Activated CD4-positive, alpha-beta T cell treated with anti-CD3 and anti-CD28 coated beads for 48 hours (primary cell): Measurements from ENCODE around the gene CHRNB2.
A peak's percentile ranks its signal among the peaks of the same experiment; 100 is the strongest.
"Not testable (repeated sequence)": the region's sequence is repeated elsewhere in the genome, so short reads cannot be mapped to it uniquely, and the experiment has no call there.

Experiments used
- DNase-seq: peaks from one replicate; pipeline ENCODE4 v3.0.0-alpha.2; 2020

Gene CHRNB2, protein sequence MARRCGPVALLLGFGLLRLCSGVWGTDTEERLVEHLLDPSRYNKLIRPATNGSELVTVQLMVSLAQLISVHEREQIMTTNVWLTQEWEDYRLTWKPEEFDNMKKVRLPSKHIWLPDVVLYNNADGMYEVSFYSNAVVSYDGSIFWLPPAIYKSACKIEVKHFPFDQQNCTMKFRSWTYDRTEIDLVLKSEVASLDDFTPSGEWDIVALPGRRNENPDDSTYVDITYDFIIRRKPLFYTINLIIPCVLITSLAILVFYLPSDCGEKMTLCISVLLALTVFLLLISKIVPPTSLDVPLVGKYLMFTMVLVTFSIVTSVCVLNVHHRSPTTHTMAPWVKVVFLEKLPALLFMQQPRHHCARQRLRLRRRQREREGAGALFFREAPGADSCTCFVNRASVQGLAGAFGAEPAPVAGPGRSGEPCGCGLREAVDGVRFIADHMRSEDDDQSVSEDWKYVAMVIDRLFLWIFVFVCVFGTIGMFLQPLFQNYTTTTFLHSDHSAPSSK

DNA sequence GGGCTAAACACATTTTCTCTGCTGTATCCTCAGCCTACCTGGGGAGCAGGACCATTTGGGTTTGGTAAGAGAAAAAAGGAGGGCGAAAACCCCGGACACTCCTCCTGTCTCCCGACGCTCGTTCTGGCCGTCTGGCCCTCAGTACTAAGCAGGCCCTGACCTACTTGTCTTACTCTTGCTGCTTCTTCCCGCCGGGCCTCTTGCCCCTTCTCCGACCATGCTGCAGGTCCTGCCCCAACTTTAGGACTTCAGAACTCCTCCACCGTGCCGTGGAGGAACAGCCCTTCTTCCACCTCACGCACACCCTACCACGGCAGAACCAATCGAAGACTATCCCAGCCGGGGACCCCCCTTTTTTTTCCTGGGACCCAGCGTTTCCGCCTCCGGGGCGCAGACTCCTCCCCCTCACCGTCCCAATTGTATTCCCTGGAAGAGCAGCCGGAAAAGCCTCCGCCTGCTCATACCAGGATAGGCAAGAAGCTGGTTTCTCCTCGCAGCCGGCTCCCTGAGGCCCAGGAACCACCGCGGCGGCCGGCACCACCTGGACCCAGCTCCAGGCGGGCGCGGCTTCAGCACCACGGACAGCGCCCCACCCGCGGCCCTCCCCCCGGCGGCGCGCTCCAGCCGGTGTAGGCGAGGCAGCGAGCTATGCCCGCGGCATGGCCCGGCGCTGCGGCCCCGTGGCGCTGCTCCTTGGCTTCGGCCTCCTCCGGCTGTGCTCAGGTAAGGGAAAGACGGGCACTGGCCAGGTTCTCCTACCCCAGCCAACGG is at the start of gene CHRNB2:
Gene CHRNB2 (plus strand): TSS at position 393 of the 771 bp plus-strand sequence. CDS start 267 bp downstream, at position 660.
- DNase-seq = peak; percentile 75

DNA sequence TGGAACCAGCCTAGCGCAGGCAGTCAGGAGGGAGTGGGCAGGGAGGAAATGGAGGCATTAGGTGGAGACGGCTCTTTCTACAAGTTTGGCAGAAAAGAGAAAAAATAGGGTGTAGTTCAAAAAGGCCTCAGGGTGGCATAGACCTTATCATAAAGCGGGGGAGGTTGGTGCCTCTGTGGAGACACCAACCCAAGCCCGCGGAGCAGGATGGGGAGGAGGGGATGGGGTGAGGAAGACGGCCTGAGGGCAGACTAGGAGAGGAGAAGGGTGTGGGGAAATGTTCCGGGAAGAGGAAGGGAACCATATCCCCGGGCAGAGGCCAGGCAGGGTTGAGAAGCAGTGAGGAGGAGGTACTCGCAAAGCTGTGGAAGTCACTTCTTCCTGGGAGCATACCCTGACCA is 48.0 kb upstream of the CHRNB2 start:
- DNase-seq = no peak

DNA sequence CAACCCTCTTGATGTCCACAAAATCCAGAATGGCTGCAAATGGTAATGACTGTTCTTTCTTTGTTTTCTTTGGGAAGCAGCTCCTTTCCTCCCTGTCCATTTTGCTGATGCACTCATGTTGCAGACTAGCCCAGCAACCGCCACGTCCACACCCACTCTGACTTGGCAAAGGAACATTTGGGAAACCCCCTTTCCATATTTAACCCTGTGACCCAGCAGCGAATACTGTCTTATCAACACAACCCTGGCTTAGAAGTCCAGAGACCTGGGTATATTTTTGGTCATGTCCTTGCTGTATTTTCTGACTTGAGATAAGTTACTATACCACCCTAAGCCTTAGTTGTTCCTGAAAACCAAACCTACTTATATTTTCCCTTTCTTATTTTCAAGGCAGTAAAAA is 47.2 kb upstream of the CHRNB2 start:
- no peak for DNase-seq

DNA sequence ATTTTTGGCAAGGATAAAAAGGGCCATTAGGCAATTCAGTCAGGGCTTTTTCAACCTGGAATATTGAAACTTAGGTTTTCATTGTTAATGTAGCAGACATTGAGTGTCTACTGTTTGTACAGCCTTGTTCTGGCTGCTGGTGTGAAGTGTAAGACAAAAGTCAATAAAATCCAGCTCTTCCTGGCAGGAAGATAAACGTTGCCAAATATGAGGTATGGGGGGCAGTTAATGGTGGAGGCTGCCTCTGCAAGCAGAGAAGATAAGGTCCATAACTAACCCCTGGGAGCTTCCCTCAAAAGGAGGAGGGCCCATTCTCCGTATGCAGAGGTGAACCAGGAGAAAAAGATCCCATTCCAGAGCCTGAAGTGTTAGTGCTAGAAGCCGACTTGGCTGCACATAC is 45.9 kb upstream of the CHRNB2 start:
- DNase-seq = no peak

DNA sequence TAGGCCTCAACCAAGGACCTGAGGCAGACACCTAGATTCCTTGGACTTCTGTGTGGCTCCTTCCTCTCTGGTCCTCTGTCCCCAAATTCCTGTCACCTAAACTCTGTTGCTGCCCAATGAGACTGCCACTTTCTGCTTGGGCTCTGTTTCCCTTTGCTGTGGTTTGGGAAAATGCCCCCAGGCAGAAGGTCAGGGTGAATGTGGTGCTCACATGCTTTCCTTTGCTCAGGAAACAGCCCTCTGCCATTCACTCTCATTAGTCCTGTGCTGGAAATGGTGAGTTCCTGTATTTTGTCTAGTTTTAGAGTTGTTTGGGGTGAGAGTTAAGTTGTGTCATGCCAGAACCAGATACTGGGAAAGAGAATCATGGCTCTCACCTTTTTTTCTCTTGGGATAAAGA is 42.7 kb upstream of the CHRNB2 start:
- no peak for DNase-seq

DNA sequence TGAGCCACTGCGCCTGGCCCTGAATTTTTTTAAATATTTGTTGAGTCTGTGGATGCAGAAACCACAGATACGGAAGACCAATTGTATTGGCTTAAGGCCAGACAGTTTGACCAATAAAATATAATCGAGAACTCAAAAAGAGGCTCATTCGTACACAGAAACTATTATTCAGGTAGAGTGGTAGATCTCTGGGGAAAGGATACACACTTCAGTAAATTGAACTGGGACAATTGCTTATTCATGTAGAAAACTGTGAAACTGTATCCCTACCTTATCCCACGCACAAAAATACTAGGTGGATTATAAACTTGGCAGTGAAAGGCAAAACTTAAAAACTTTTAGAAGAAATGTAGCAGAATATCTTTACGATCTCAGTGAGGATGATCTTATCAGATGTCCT is 40.4 kb upstream of the CHRNB2 start:
- DNase-seq = no peak

DNA sequence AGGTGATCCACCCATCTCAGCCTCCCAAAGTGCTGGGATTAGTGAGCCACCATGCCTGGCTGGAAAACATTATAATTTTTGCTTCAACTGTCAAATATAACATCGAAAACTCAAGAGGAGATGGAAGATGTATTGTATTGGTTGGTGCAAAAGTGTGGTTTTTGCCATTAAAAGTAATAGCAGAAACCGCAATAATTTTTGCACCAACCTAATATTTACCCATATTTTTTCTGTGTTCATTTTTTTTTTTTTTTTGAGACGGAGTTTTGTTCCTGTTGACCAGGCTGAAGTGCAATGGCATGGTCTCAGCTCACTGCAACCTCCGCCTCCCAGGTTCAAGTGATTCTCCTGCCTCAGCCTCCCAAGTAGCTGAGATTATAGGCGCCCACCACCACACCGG is 38.3 kb upstream of the CHRNB2 start:
- no peak for DNase-seq

DNA sequence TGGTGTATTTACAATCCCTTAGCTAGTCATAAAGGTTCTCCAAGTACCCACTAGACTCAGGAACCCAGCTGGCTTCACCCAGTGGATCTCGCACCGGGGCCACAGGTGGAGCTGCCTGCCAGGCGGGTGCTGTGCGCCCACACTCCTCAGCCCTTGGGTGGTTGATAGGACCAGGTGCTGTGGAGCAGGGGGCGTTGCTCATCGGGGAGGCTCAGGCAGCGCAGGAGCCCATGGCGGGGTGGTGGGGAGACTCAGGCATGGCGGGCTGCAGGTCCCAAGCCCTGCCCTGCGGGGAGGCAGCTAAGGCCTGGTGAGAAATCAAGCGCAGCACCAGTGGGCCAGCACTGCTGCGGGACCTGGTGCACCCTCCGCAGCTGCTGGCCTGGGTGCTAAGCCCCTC is 35.6 kb upstream of the CHRNB2 start:
- DNase-seq = not testable (repeated sequence)

DNA sequence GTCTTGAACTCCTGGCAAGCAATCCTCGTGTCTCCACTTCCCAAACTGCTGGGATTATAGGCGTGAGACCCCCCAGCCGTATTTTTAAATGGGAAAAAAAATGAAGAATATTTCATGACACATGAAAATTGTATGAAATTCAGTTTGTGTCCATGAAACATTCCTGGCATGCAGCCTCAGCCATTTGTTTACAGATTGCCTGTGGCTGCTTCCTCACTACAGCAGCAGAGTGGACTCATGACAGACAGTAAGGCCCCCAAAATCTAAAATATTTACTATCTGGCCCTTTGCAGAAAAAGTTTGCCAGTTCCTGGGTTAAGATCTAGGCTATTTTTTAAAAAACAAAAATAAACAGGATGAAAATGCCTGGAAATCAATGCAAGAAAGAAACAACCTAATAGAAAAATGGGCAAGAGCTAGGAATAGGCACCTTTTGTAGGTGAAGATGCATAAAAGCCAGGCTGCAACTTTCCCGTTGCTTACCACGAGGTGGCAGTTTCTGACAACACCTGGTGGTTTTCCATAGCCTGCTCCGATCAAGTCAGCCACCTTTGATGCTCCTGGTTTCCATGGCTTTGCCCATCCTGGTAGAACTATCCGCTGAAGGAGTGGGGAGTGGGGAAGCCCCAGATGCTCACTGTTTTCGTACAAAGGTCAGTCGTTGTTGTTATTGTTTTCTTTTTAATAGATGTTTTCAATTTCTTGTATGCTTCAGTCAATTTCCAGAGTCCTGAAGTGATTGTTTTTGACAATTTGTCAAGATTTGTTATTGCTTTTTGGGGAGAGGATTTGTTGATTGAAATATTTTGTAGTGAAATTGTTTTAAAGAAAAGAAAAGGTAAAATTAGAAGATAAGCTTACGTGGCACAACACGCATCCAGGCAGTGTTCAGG is 33.4 kb upstream of the CHRNB2 start:
- no peak for DNase-seq

DNA sequence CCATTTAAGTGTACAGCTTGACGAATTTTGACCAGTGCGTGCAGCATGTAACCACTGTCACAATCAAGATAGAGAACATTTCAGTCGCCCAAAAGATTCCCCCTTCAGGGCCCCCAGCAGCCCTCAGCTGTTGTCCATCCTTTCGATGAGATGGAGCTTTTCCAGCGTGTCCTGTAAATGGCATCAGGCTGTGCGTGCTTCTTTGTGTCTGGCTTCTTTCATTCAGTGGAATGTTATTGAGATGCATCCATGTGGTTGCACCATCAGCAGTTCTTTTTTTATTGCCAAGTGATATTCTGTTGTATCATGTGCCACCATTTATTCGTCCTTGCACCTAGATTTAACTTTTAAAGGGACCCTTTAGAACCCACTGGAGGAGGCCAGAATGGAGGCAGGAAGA is 31.0 kb upstream of the CHRNB2 start:
- DNase-seq = no peak

DNA sequence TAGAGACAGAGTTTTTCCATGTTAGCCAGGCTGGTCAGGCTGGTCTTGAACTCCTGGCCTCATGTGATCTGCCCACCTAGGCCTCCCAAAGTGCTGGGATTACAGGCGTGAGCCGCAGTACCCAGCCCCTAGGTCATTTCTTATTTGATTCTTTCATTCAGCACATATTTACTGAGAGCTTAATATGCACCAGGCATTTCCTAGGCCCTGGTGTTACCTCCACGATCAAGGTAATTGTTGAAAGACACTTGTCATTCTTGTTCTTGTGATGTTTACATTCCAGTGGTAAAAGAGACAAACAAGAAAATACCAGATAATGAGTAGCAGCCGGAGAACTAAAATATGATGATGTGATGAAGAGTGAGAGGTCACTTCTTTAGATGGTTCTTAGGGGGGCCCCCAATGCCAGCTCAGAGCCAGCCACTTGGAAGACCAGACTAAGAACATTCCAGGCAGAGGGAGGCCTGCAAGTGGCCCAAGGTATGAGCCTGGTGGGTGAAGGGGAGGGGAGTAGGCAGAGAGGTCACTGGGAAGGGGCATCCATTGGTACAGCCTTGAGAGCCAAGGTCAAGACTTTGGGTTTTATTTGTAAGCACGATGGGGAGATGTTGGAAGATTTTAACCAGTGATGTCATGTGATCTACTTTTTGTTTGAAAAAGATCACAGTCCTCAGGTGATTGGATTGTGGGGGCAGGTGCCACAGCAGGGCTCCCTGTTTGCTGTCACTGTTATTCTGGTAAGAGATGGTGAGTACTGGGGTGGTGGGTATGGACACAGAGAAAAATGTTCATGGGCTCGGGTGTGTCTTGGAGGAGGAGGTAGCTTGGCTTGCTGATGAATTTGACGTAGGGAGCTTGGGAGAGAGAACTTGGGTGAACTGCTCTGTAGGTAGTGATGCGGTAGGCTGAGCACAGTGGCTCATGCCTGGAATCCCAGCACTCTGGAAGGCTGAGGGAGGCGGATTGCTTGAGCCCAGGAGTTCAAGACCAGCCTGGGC is 27.8 kb upstream of the CHRNB2 start:
- no peak for DNase-seq

DNA sequence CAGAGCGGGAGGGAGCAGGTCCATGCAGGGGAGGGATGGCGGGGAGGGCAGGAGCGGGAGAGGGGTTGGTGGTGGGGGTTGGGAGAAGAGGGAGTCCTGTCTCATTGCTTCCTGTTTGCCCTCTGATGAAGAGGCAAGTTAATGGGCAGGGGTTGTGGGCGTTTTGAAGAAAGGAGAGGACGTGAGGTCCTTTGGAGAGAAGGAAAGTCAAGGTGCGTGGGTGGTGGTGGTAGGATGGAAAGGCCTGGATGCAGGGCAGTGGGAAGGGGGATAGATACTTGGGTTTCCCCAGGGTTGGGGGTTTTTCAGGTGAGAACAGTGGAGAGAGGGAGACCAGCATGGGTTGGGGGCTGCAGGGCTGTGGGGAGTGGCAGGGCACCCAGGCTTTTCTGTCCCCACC is 26.3 kb upstream of the CHRNB2 start:
- DNase-seq = no peak

DNA sequence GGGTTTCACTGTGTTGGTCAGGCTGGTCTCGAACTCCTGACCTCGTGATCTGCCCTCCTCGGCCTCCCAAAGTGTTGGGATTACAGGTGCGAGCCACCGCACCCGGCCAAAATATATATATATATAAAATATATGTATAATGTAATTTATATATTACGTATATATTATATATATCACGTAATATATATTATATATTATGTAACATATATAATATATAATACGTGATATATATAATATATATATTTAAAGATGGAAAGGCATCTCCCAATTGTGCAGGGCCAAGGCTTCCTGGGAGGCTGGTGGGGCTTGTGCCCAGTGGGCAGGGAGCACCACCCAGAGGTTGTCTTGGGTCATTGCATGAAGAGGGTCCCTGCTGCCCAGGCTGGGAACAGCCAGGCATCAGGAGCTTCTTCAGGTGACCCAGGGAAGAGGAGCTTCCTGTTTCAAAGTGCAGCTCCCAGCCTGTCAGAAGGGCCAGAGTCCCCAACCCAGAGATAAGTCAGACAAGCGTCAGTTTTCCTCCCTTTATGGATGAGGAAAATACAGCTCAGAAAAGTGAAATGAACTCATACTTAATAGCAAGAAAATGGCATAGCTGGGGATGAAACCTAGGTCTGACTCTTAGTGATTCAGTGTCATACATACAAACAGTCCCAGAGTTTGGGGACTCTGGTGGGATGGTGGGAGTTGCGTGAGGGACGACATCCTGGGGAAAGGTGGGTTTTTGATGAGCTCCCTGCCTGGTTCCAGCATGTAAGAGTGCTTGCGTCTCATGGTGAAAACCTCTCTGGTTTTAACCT is 21.1 kb upstream of the CHRNB2 start:
- DNase-seq = peak; percentile 75

DNA sequence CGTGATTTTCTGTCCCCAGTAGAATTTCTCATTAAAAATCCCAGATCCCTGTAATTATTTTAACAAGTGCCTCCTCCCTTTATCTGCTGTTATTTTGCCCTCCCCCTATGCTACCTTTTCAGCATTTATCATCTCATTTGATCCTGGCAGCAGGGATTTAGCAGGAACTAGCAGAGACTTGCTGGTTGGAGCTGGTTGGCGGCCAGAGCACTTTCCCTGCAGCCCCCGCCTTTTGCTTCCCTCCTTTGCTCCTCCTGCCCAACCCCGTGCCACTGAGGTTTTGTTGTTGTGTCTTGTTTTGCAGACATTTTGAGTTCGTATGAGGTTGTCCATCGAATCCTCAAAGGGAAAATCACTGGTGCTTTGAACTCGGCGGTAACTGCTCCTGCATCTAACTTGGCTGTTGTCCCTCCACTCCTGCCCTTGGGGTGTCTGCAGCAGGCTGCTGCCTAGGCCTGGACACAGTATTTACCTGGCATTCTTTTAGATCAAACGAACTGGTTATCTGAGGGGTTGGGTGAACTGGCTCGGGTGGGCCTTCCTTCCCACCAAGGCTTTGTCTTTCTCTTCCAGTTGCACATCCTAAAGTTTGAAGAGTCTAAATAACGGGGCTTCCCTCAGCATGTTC is 20.4 kb upstream of the CHRNB2 start:
- no peak for DNase-seq

DNA sequence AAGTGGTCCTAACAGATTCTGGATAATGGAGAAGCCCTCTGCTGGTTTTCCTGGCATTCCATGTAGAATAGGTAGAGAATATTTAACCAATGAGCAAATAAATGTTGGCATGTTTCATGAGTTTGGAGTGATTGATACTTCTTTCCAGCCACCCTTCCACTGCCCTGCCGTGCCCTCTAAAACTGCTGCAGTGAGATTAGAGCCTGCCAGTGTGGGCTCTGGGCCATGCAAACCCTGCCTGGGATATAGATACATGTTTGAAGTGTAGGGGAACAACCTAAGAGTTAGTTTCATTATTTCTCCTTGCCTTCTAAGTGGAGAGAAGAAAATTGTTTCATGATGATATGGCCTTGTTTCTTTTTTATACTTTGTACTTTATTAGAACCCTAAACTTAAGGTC is 19.6 kb upstream of the CHRNB2 start:
- no peak for DNase-seq

DNA sequence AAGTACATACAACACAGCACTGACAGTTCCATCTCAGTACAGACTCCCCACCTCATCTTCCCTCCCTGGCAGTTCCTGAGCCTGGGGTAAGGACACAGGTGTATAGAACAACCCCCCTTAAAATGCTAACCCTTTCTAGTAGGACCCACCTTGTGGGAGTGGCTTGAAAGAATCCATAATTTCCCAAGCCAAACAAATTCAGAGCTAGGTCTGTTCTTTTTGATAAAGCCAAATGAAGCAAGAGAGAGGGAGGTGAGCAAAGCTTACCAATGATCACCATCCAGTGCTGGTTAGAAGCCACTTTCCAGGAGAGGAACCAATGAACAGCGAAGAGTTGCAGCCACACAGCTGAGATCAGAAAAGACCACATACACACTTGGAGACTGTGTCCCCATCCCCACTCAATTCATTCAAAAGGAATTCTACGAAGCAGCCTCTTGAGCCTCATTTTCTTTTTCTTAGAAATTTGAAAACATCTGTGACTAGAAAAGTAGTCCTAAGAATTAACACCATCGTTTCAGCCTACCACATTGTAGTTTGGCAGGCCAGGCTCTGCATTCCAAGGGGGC is 18.3 kb upstream of the CHRNB2 start:
- DNase-seq = no peak

DNA sequence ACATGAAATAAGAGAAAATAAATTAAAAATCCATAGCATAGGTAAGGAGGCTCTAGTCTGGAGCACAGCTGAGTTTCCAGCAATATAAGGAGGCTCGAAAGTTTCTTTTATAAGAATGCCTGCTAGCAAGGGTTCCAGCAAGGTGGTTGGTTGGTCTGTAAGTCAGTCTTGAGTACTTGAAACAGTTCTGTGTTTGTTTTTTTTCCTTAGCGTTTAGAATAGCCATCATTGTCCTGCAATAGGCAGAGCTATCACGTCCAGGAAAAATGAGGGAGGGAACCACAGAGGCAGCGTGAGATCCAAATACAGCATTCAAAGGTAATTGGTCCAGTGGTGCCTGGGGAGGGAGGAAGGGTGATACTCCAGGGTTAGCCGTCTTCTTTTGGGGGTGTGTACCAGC is 17.5 kb upstream of the CHRNB2 start:
- no peak for DNase-seq

DNA sequence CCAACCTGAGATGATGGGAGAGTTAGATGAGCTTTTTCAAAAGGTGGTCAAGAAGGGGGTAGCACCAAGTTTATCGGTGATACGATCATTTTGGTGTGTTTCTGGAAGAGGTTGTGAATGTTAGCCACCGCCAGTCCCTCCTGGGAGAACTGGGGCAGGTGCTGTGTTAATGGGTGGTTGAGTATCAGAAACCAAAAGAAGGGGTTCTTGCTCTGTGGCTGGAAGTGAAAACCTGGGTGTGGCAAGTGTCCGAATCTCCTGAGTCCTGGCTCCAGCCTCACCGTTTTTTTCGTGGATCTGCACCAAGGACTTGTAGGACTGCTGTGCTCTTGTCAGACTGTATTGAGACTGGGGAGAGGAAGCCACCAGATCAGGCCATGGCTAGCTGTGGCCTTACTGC is 16.9 kb upstream of the CHRNB2 start:
- DNase-seq = no peak

DNA sequence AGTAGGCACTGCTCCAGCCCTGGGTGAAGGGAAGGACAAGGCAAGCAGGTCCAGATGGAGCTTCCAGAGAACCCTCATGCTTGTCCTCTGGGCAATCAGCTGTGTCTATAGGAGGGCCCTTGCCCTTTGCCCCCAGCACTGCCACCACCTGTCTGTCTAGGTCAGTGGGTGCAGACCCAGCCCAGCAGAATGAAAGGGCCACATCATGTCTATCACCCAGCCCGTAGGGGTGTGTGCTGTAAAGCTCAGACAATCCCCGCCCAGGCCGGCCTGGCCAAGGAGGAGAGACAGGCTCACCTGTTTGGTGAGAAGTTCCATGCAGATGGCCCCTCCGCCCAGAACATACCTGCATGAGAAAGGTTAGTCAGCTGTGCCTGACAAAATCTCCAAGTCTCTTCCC is 16.1 kb upstream of the CHRNB2 start:
- DNase-seq = no peak

DNA sequence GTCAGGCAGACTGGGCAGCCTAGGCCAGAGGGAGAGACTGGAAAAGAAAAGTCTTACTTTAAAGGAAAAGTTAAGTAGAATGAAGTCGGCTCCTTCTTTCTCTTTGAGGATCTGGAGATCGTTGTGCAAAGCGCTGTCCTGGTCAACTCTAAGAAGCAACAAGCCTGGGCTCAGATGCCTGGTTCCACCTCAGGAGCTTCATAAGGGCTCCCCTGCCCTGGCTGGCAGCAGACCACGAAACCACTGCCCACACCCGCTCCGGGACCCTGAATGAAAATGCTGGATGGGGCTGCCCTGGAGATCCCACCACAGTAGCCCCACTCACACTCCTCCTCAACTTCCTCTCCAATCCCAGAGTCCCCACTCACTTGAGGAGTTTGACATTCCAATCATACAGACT is 15.5 kb upstream of the CHRNB2 start:
- DNase-seq = no peak
